Neuronal stem cell (in vitro differentiated cells): ENCODE results near the gene CUX1.

Source experiments
- DNase-seq: peaks from one replicate; pipeline ENCODE4 v3.0.0-alpha.2; 2013; ENCODE audit warnings: low spot score
- H2AFZ ChIP-seq: one replicate; pipeline ENCODE4 v1.6.1; 2013; ENCODE audit warnings: mild to moderate bottlenecking, low read length, inconsistent platforms
- H2AK5ac ChIP-seq: 2 replicates; pipeline ENCODE4 v1.6.1; 2013; ENCODE audit warnings: low read depth, mild to moderate bottlenecking, inconsistent platforms, low read length, moderate library complexity, mixed read lengths
- H2BK120ac ChIP-seq: 2 replicates; pipeline ENCODE4 v1.6.1; 2013; ENCODE audit warnings: low read depth, mild to moderate bottlenecking, inconsistent platforms, low read length, moderate library complexity, mixed read lengths
- H2BK12ac ChIP-seq: one replicate; pipeline ENCODE4 v1.6.1; 2013; ENCODE audit warnings: low read length, inconsistent platforms
- H2BK15ac ChIP-seq: 2 replicates; pipeline ENCODE4 v1.6.1; 2013; ENCODE audit warnings: mild to moderate bottlenecking, low read length, inconsistent platforms, mixed read lengths
- H2BK5ac ChIP-seq: one replicate; pipeline ENCODE4 v1.6.1; 2013; ENCODE audit warnings: inconsistent platforms, mild to moderate bottlenecking, low read length, moderate library complexity
- H3K14ac ChIP-seq: one replicate; pipeline ENCODE4 v1.6.1; 2013; ENCODE audit warnings: low read length, inconsistent platforms
- H3K18ac ChIP-seq: 2 replicates; pipeline ENCODE4 v1.6.1; 2013; ENCODE audit warnings: low read length, inconsistent platforms
- H3K23ac ChIP-seq: 2 replicates; pipeline ENCODE4 v1.6.1; 2013; ENCODE audit warnings: low read depth, mild to moderate bottlenecking, mixed read lengths, low read length, inconsistent platforms; ENCODE audit not compliant: poor library complexity
- H3K27ac ChIP-seq: replicated peaks from 3 replicates; pipeline ENCODE4 v1.5.1; 2013; ENCODE audit warnings: low read length, inconsistent platforms
- H3K27me3 ChIP-seq, 3 experiments: 2 replicates each; pipeline ENCODE4 v1.6.1; 2013; ENCODE audit warnings: low read length in 3 of 3, mild to moderate bottlenecking in 2 of 3, inconsistent platforms in 1 of 3, low read depth in 1 of 3, mixed read lengths in 1 of 3, moderate library complexity in 1 of 3; ENCODE audit not compliant: control insufficient read depth in 3 of 3, insufficient read depth in 3 of 3
- H3K36me3 ChIP-seq, 2 donors: replicated peaks in 1 of 2; 2 replicates each; pipeline ENCODE4 v1.6.1; 2013; ENCODE audit warnings: low read length in 2 of 2; ENCODE audit not compliant: control insufficient read depth in 2 of 2, insufficient read depth in 2 of 2
- H3K4ac ChIP-seq: 2 replicates; pipeline ENCODE4 v1.6.1; 2013; ENCODE audit warnings: inconsistent platforms, mild to moderate bottlenecking, low read length, moderate library complexity
- H3K4me1 ChIP-seq, 2 donors: 1 replicate in 1 of 2; 2 replicates in 1 of 2; pipeline ENCODE4 v1.6.1; 2013; ENCODE audit warnings: low read length in 2 of 2, low read depth in 1 of 2; ENCODE audit not compliant: control insufficient read depth in 2 of 2, insufficient read depth in 1 of 2
- H3K4me2 ChIP-seq: one replicate; pipeline ENCODE4 v1.6.1; 2013; ENCODE audit warnings: mild to moderate bottlenecking, low read length, inconsistent platforms; ENCODE audit not compliant: insufficient read depth, poor library complexity, severe bottlenecking
- H3K4me3 ChIP-seq, 2 donors: 2 replicates each; pipeline ENCODE4 v1.5.1; 2013; ENCODE audit warnings: low read length in 2 of 2, mild to moderate bottlenecking in 2 of 2, inconsistent platforms in 1 of 2, moderate library complexity in 1 of 2
- H3K79me1 ChIP-seq: one replicate; pipeline ENCODE4 v1.6.1; 2013; ENCODE audit warnings: low read depth, mild to moderate bottlenecking, inconsistent platforms, low read length, moderate library complexity
- H3K9ac ChIP-seq: one replicate; pipeline ENCODE4 v1.6.1; 2013; ENCODE audit warnings: mild to moderate bottlenecking, low read depth, low read length, inconsistent platforms; ENCODE audit not compliant: poor library complexity
- H3K9me3 ChIP-seq, 2 donors: replicated peaks in 1 of 2; 2 replicates each; pipeline versions ENCODE3 to v1.6.1; 2013; ENCODE audit warnings: low read length in 2 of 2, mild to moderate bottlenecking in 2 of 2, inconsistent platforms in 1 of 2, low read depth in 1 of 2, mixed read lengths in 1 of 2, moderate library complexity in 1 of 2; ENCODE audit not compliant: control insufficient read depth in 2 of 2, insufficient read depth in 1 of 2
- H4K8ac ChIP-seq: one replicate; pipeline ENCODE4 v1.6.1; 2013; ENCODE audit warnings: low read depth, mild to moderate bottlenecking, inconsistent platforms, low read length, moderate library complexity
- H4K91ac ChIP-seq: one replicate; pipeline ENCODE4 v1.6.1; 2013; ENCODE audit warnings: low read length, low read depth, mild to moderate bottlenecking, inconsistent platforms; ENCODE audit not compliant: poor library complexity
- WGBS, 2 donors: extraction: QIAGEN DNeasy Blood & Tissue Kit; methylation state at CpG; one replicate each; pipeline ENCODE4 v1.1.7; 2013; ENCODE audit warnings: missing lambda C conversion rate in 2 of 2, mixed read lengths in 1 of 2; ENCODE audit not compliant: insufficient read length in 2 of 2, insufficient replicate concordance in 1 of 2; ENCODE audit errors: extremely low coverage in 2 of 2; 5-methylcytosine and 5-hydroxymethylcytosine counted together

Gene CUX1

DNA sequence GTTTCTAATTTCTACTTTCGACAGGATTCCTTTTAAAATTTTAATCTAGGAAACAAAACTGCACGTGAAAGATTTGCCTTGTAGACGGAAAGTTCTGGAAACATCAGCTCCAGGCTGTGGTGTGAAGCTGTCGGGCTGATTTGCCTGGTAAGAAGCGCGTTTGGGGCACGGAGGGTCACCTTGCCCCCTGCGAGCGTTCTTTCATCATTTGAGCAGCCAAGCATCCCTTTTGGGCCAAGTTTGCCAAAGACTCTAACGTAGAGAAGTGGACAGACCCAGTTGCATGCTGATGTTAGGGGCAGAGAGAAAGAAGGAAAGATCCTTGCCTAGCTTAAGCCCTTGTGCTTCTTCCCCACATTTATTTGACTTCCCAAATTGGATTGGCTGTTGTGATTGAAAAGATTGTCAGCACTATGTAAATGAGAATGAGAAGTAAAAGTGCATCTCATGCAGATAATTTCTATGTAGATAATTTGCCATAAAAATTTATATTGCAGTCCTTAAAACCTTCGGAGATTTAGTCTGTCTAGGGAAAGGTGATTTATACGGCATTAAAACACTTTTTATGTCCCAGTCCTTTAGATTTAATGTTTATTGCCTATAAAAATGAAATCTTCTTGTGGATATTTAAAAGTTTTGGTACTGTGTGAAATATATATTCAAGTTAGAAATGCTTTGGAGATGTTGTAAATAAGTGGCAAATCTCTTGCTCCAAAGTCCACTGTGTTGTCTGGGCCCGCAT is 76.1 kb downstream of the CUX1 start:
- H2BK15ac ChIP-seq, result no peak overlapping the region
- peaks cover 0 to 2% of the 10 kb centered on the region in 2 donors for H3K36me3 ChIP-seq
- no peak for DNase-seq
- no peaks in the 10 kb centered on the region for H3K27me3 ChIP-seq
- no peak overlapping the region for H3K23ac ChIP-seq
- WGBS, 2 donors, result no CpG with 5 or more reads among the region's 13 CpGs
- H2AK5ac ChIP-seq, result no peak overlapping the region
- H3K4me3 ChIP-seq, result no peak overlapping the region
- H3K79me1 ChIP-seq, result peaks cover 4% of the 10 kb centered on the region
- no peak overlapping the region for H2BK5ac ChIP-seq
- no peak overlapping the region for H4K8ac ChIP-seq
- H2AFZ ChIP-seq, result no peak overlapping the region
- H3K9me3 ChIP-seq, result no peaks in the 10 kb centered on the region
- H3K14ac ChIP-seq, result no peak overlapping the region
- no peak overlapping the region for H3K27ac ChIP-seq
- no peak overlapping the region for H2BK120ac ChIP-seq
- no peak overlapping the region for H3K4ac ChIP-seq
- H3K4me1 ChIP-seq, result peaks cover 2 to 4% of the 10 kb centered on the region in 2 donors
- H4K91ac ChIP-seq, result no peak overlapping the region
- H2BK12ac ChIP-seq, result no peak overlapping the region
- no peak overlapping the region for H3K9ac ChIP-seq
- no peak overlapping the region for H3K18ac ChIP-seq
- H3K4me2 ChIP-seq, result no peak overlapping the region

DNA sequence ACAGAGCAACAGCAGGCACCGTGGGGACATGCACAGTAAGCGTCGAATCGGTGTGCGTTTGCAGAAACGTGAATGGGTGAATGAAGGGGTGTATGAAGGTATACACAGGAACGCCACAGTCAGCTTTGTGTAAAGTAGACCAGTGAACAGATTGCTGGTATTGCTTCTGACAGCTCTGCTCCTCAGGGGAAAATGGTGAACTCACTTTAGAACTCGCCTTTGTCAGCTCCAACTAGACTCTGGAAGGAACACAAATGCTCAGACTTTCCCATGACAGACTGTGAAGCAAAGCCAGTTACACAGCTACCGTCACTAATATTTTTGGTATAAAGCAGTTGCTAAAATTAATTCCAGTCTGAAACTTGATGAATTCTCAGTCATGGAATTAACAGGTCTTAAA is 78.9 kb downstream of the CUX1 start:
- Histone ChIP-seq H3K23ac (no peak overlapping the region), H3K27me3 (no peaks in the 10 kb centered on the region), H3K4me3 (no peak overlapping the region), H2BK15ac (no peak overlapping the region), H3K4me1 (peaks cover 2 to 4% of the 10 kb centered on the region in 2 donors), H3K18ac (no peak overlapping the region), H3K14ac (no peak overlapping the region), H3K27ac (no peak overlapping the region), H2AK5ac (no peak overlapping the region), H3K4ac (no peak overlapping the region), H3K36me3 (peaks cover 0 to 2% of the 10 kb centered on the region in 2 donors), H2BK120ac (no peak overlapping the region), H4K8ac (no peak overlapping the region), H2BK12ac (no peak overlapping the region), H2BK5ac (no peak overlapping the region), H2AFZ (no peak overlapping the region), H3K9me3 (no peaks in the 10 kb centered on the region), H3K4me2 (no peak overlapping the region), H3K79me1 (peaks cover 7% of the 10 kb centered on the region), H3K9ac (no peak overlapping the region), H4K91ac (no peak overlapping the region)
- DNase-seq, result no peak
- WGBS, 2 donors, result no CpG with 5 or more reads among the region's 9 CpGs

DNA sequence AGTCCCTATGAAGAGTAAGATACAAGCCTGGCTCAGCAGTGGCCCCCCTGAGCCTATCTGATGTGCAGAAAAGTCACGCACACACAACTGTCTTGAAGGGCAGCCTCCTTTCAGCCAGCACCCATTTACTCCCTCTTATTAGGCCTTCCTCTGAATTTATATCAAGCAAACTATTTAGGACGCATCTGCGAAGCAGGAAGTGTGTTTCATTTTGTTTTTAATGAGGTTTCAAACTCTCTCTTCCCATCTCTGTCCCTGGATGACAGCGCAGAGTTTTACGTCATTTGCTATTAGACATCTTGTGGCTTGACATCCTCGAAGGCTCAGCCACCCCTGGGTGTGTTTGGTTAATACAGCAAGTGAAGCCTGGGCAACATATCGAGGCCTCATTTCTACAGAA is 79.5 kb downstream of the CUX1 start:
- no peaks in the 10 kb centered on the region for H3K27me3 ChIP-seq
- H3K23ac ChIP-seq, result no peak overlapping the region
- no peak overlapping the region for H2AK5ac ChIP-seq
- H3K9ac ChIP-seq, result no peak overlapping the region
- no peak overlapping the region for H4K8ac ChIP-seq
- H2AFZ ChIP-seq, result no peak overlapping the region
- no CpG with 5 or more reads among the region's 7 CpGs for WGBS, 2 donors
- H4K91ac ChIP-seq, result no peak overlapping the region
- H3K27ac ChIP-seq, result no peak overlapping the region
- H3K18ac ChIP-seq, result no peak overlapping the region
- H3K4me1 ChIP-seq, result peaks cover 2 to 4% of the 10 kb centered on the region in 2 donors
- H2BK120ac ChIP-seq, result no peak overlapping the region
- H3K4me2 ChIP-seq, result no peak overlapping the region
- no peak overlapping the region for H3K14ac ChIP-seq
- H2BK15ac ChIP-seq, result no peak overlapping the region
- no peaks in the 10 kb centered on the region for H3K9me3 ChIP-seq
- H3K36me3 ChIP-seq, result peaks cover 0 to 2% of the 10 kb centered on the region in 2 donors
- H3K4me3 ChIP-seq, result no peak overlapping the region
- no peak overlapping the region for H2BK5ac ChIP-seq
- H3K4ac ChIP-seq, result no peak overlapping the region
- peaks cover 9% of the 10 kb centered on the region for H3K79me1 ChIP-seq
- no peak for DNase-seq
- H2BK12ac ChIP-seq, result no peak overlapping the region

DNA sequence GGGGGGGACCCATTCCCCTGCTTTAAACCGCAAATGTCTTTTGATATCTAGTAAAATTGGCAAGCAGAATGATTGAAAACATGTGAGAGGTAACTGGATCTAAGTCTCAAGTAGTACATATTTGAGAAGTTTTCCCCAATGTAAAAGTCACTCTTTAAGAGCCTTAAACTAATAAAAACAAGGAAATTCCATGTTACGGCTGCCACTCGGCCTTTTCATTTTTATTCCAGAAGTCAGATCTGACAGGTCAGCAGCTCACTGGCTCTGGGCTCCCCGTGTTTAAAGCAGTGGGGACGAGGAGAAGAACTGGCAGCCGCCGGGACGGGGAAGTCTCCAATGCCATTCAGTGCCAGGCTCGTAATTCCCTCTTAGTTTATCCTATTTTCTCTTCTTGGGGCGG is 80.7 kb downstream of the CUX1 start:
- H2AFZ ChIP-seq, result no peak overlapping the region
- H3K9me3 ChIP-seq, result no peaks in the 10 kb centered on the region
- no peak overlapping the region for H2BK15ac ChIP-seq
- WGBS, 2 donors, result no CpG with 5 or more reads among the region's 10 CpGs
- no peak overlapping the region for H3K4me2 ChIP-seq
- H4K8ac ChIP-seq, result no peak overlapping the region
- no peaks in the 10 kb centered on the region for H3K27me3 ChIP-seq
- H4K91ac ChIP-seq, result no peak overlapping the region
- peaks cover 11% of the 10 kb centered on the region for H3K79me1 ChIP-seq
- H2BK5ac ChIP-seq, result no peak overlapping the region
- no peak overlapping the region for H2BK12ac ChIP-seq
- no peak overlapping the region for H3K4me3 ChIP-seq
- no peak overlapping the region for H3K9ac ChIP-seq
- H2BK120ac ChIP-seq, result no peak overlapping the region
- no peak overlapping the region for H3K14ac ChIP-seq
- peaks cover 0 to 2% of the 10 kb centered on the region in 2 donors for H3K36me3 ChIP-seq
- H3K4me1 ChIP-seq, result peaks cover 2 to 5% of the 10 kb centered on the region in 2 donors
- no peak overlapping the region for H3K23ac ChIP-seq
- H3K4ac ChIP-seq, result no peak overlapping the region
- no peak overlapping the region for H2AK5ac ChIP-seq
- no peak overlapping the region for H3K18ac ChIP-seq
- no peak overlapping the region for H3K27ac ChIP-seq
- DNase-seq, result no peak
